Measurements from ENCODE around the gene ATP10B.

Gene ATP10B

DNA sequence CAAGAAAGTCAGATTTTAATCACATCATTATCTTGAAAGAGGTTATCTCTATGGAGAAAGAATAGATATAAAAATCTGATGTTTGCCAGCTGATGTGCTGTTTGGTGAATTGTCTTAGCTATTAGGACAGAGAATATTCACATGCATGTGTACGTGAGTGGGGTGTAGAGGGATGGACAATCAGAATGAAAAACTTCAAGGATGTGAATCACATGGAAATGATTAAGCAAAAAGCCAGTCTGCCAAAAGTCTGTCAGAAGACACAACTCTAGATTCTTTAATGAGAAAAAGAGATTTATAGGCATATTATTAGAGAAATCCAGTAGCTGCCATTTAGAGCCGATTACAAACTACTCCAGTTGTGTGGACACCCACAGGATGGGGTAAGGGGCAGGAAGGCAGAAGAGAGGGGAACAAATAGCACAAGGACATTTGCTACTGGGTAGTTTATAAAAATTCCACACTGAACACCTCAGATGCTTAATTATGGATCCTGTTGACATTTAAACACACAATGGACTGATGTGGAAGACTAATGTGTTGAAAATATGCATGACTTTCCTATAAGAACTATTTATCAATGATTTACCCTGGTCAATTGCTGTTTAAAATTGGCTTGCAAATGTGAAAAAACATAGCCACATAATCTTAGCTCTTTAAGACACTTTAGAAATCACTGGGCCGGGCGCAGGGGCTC lies 302.9 kb downstream of the ATP10B start:
- H3K27ac ChIP-seq = no peak overlapping the region
- no peaks in the 10 kb centered on the region for H3K36me3 ChIP-seq (replicated peaks)
- no peak for DNase-seq
- in situ Hi-C loops (cut with HindIII; ENCODE audit: low pct_ligation_motif_present, low sequenced_read_pairs) = no loop called here
- TF ChIP-seq, protein P1, sequence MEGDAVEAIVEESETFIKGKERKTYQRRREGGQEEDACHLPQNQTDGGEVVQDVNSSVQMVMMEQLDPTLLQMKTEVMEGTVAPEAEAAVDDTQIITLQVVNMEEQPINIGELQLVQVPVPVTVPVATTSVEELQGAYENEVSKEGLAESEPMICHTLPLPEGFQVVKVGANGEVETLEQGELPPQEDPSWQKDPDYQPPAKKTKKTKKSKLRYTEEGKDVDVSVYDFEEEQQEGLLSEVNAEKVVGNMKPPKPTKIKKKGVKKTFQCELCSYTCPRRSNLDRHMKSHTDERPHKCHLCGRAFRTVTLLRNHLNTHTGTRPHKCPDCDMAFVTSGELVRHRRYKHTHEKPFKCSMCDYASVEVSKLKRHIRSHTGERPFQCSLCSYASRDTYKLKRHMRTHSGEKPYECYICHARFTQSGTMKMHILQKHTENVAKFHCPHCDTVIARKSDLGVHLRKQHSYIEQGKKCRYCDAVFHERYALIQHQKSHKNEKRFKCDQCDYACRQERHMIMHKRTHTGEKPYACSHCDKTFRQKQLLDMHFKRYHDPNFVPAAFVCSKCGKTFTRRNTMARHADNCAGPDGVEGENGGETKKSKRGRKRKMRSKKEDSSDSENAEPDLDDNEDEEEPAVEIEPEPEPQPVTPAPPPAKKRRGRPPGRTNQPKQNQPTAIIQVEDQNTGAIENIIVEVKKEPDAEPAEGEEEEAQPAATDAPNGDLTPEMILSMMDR (IDR thresholded peaks at IDR 0.05; ENCODE audit: low read depth, low read length, missing control alignments) = no peak
- H3K4me3 ChIP-seq (ENCODE audit: low read depth, low read length) = no peak overlapping the region
- no peaks in the 10 kb centered on the region for H3K27me3 ChIP-seq (replicated peaks)

DNA sequence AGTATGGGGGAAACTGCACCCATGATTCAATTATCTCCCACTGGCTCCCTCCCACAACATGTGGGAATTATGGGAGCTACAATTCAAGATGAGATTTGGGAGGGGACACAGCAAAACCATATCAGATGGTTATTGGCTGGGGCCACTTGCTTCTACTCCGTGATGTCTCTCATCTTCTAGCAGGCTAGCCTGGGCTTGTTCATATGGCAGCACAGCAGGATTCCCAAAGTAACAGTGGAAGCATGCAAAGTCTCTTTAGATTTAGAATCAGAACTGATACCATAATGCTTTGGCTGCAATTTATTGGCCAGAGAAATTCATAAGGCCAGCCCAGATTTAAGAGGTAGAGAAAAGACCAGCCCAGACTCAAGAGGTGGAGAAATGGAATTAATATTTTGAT lies 304.1 kb downstream of the ATP10B start:
- H3K27ac ChIP-seq = no peak overlapping the region
- no peaks in the 10 kb centered on the region for H3K27me3 ChIP-seq (replicated peaks)
- H3K4me3 ChIP-seq (ENCODE audit: low read depth, low read length) = no peak overlapping the region
- DNase-seq = no peak
- in situ Hi-C loops (cut with HindIII; ENCODE audit: low pct_ligation_motif_present, low sequenced_read_pairs) = no loop called here
- no peaks in the 10 kb centered on the region for H3K36me3 ChIP-seq (replicated peaks)
- TF ChIP-seq, protein P1 (IDR thresholded peaks at IDR 0.05; ENCODE audit: low read depth, low read length, missing control alignments) = no peak

DNA sequence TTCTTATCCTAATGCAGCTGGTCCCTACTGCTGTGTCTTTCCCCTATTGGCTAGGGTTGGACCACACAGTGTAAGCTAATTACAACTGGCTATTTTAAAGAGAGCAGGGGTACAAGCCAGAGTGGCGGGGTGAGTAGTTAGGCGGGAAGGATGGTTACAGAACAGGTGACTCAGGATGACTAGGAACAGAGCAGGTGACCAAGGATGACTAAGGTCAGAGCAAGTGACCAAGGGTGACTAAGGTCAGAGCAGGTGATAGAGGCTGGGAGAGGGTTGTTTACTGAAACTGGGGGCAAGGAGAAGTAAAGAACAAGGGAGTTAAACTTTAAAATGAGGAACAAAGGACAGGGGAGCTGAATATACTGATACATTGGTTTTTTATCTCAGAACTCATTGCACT lies 304.9 kb downstream of the ATP10B start:
- H3K27ac ChIP-seq = no peak overlapping the region
- TF ChIP-seq, protein P1 (IDR thresholded peaks at IDR 0.05; ENCODE audit: low read depth, low read length, missing control alignments) = no peak
- no peaks in the 10 kb centered on the region for H3K36me3 ChIP-seq (replicated peaks)
- no peaks in the 10 kb centered on the region for H3K27me3 ChIP-seq (replicated peaks)
- DNase-seq = no peak
- no peak overlapping the region for H3K4me3 ChIP-seq (ENCODE audit: low read depth, low read length)
- in situ Hi-C loops (cut with HindIII; ENCODE audit: low pct_ligation_motif_present, low sequenced_read_pairs) = no loop called here

DNA sequence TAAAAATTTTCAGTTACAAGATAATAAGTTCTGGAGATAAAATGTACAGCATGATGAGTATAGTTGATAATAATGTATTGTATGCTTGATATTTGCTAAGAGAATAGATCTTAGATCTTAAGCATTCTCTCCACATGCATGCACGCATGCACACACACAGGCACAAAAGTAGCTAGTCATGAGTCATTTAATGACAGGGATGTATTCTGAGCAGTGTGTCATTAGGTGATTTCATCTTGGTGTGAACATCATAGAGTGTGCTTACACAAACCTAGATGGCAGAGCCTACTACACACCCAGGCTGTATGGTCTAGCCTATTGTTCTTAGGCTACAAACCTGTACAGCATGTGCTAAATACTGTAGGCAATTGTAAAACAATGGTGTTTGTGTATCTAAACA lies 306.2 kb downstream of the ATP10B start:
- DNase-seq = no peak
- TF ChIP-seq, protein P1 (IDR thresholded peaks at IDR 0.05; ENCODE audit: low read depth, low read length, missing control alignments) = no peak
- Histone ChIP-seq H3K36me3 (replicated peaks) (no peaks in the 10 kb centered on the region), H3K4me3 (ENCODE audit: low read depth, low read length) (no peak overlapping the region), H3K27ac (no peak overlapping the region), H3K27me3 (replicated peaks) (no peaks in the 10 kb centered on the region)
- in situ Hi-C loops (cut with HindIII; ENCODE audit: low pct_ligation_motif_present, low sequenced_read_pairs) = no loop called here

DNA sequence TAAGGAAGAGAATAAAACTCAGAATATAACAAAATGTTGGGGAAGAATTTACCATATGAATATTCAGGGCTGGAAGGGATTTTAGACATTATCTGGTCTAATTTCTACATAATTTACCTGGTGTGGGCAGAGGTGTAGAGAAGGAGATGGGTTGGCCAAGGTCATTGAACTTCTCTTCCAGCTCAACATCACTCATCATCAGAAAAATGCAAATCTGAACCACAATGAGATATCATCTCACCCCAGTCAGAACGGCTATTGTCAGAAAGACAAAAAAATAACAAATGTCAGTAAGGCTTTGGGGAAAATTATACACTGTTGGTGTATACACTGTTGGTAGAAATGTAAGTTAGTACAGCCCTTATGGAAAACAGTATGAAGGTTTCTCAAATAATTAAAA lies 308.6 kb downstream of the ATP10B start:
- in situ Hi-C loops (cut with HindIII; ENCODE audit: low pct_ligation_motif_present, low sequenced_read_pairs) = no loop called here
- DNase-seq = no peak
- Histone ChIP-seq H3K36me3 (replicated peaks) (no peaks in the 10 kb centered on the region), H3K27ac (no peak overlapping the region), H3K27me3 (replicated peaks) (no peaks in the 10 kb centered on the region), H3K4me3 (ENCODE audit: low read depth, low read length) (no peak overlapping the region)
- TF ChIP-seq, protein P1 (IDR thresholded peaks at IDR 0.05; ENCODE audit: low read depth, low read length, missing control alignments) = no peak

DNA sequence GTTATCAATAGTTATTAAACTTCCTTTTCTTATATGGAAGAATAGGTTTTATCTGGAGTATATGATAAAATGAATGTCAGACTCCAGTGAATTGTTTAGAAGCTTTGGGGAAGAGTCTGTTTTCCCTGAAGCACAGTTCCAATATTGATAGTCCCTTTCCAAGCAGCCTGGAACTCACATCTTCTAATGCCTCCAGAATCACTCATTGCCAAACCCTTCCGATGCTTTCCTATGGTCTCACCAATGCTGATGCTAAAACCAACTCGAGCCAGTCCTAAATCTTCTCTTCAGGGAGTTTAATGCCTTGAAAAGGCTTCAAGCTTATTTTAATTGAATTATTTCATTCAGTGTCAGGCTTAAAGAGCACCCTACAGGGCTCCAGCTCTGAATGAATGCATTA lies 309.2 kb downstream of the ATP10B start:
- H3K27ac ChIP-seq = no peak overlapping the region
- in situ Hi-C loops (cut with HindIII; ENCODE audit: low pct_ligation_motif_present, low sequenced_read_pairs) = no loop called here

More for the DNA sequence above, 309.2 kb downstream of the ATP10B start:
- no peak for DNase-seq
- Histone ChIP-seq H3K4me3 (ENCODE audit: low read depth, low read length) (no peak overlapping the region), H3K27me3 (replicated peaks) (no peaks in the 10 kb centered on the region), H3K36me3 (replicated peaks) (no peaks in the 10 kb centered on the region)
- TF ChIP-seq, protein P1 (IDR thresholded peaks at IDR 0.05; ENCODE audit: low read depth, low read length, missing control alignments) = no peak

All from brain microvascular endothelial cell (primary cell).